IMR-90 (cell line): Measurements from ENCODE around the gene RRP9. TPM values are rescaled to one million over a fixed set of nuclear protein-coding genes. Genes with fewer than 3 reads are reported as not detected.
"Not testable (repeated sequence)": the region's sequence is repeated elsewhere in the genome, so short reads cannot be mapped to it uniquely, and the experiment has no call there.

ENCODE experiments used
- ATAC-seq: fragments of 200-7000 bp; cut with Tn5 transposase; 2 replicates; pipeline ENCODE4 v1.9.1; 2020; ENCODE audit warnings: low read depth, mild to moderate bottlenecking, moderate library complexity
- BruUV-seq: library from RNA; stranded (reverse); fragments of 400-500 nt; replicated peaks from 2 replicates; lab custom pipeline; 2021; lab: Mats Ljungman, UMichigan
- CTCF ChIA-PET: fragments of 300-600 bp; formaldehyde crosslinking; extraction: SDS; loops from one replicate; lab custom pipeline; 2021; ENCODE audit warnings: antibody characterized with exemption; lab: Yijun Ruan, JAX
- POLR2A ChIA-PET: fragments of 300-600 bp; sonication (Branson Sonifier 250); formaldehyde crosslinking; loops from one replicate; lab custom pipeline; 2022; ENCODE audit warnings: antibody characterized with exemption; ENCODE audit not compliant: unreplicated experiment; lab: Charles Lee
- DNase-seq: peaks from one replicate; pipeline ENCODE4 v3.0.0; 2013
- H2AFZ ChIP-seq: replicated peaks from 2 replicates; pipeline ENCODE3; 2013; ENCODE audit warnings: low read length, mild to moderate bottlenecking; ENCODE audit not compliant: poor library complexity
- H2AK5ac ChIP-seq: 2 replicates; pipeline ENCODE4 v1.6.1; 2013; ENCODE audit warnings: low read depth, low read length, inconsistent platforms
- H2AK9ac ChIP-seq: replicated peaks from 2 replicates; pipeline ENCODE3; 2013; ENCODE audit warnings: mild to moderate bottlenecking, low read depth, low read length, moderate library complexity; ENCODE audit not compliant: poor library complexity
- H2BK120ac ChIP-seq: 2 replicates; pipeline ENCODE4 v1.6.1; 2013; ENCODE audit warnings: low read depth, low read length, inconsistent platforms
- H2BK15ac ChIP-seq: 3 replicates; pipeline ENCODE4 v1.6.1; 2013; ENCODE audit warnings: low read depth, low read length, inconsistent platforms
- H2BK20ac ChIP-seq: 2 replicates; pipeline ENCODE4 v1.6.1; 2013; ENCODE audit warnings: low read depth, mild to moderate bottlenecking, inconsistent platforms, low read length, moderate library complexity
- H2BK5ac ChIP-seq: 2 replicates; pipeline ENCODE4 v1.6.1; 2013; ENCODE audit warnings: mild to moderate bottlenecking, low read depth, low read length, inconsistent platforms; ENCODE audit not compliant: poor library complexity, severe bottlenecking
- H3K14ac ChIP-seq: replicated peaks from 2 replicates; pipeline ENCODE4 v1.6.1; 2013; ENCODE audit warnings: low read depth, low read length, inconsistent platforms
- H3K18ac ChIP-seq: 2 replicates; pipeline ENCODE4 v1.6.1; 2013; ENCODE audit warnings: low read depth, low read length, control low read depth
- H3K23ac ChIP-seq: 2 replicates; pipeline ENCODE4 v1.6.1; 2013; ENCODE audit warnings: low read depth, low read length, inconsistent platforms
- H3K27ac ChIP-seq: 2 replicates; pipeline ENCODE4 v1.5.1; 2013; ENCODE audit warnings: mild to moderate bottlenecking, control low read depth, low read length; ENCODE audit not compliant: insufficient read depth
- H3K27me3 ChIP-seq: 2 replicates; pipeline ENCODE4 v1.6.1; 2013; ENCODE audit warnings: low read length; ENCODE audit not compliant: control insufficient read depth, insufficient read depth
- H3K36me3 ChIP-seq: 2 replicates; pipeline ENCODE4 v1.6.1; 2013; ENCODE audit warnings: low read length, mixed read lengths; ENCODE audit not compliant: control insufficient read depth, insufficient read depth
- H3K4ac ChIP-seq: 2 replicates; pipeline ENCODE4 v1.6.1; 2013; ENCODE audit warnings: low read depth, low read length, inconsistent platforms
- H3K4me1 ChIP-seq: 2 replicates; pipeline ENCODE4 v1.6.1; 2013; ENCODE audit warnings: low read length, mixed read lengths; ENCODE audit not compliant: control insufficient read depth, insufficient read depth
- H3K4me2 ChIP-seq: 2 replicates; pipeline ENCODE4 v1.6.1; 2013; ENCODE audit warnings: low read depth, mild to moderate bottlenecking, control low read depth, low read length, moderate library complexity
- H3K4me3 ChIP-seq: 2 replicates; pipeline ENCODE4 v1.5.1; 2013; ENCODE audit warnings: low read depth, mild to moderate bottlenecking, control low read depth, low read length, moderate library complexity; ENCODE audit not compliant: insufficient read depth
- H3K56ac ChIP-seq: 2 replicates; pipeline ENCODE4 v1.6.1; 2013; ENCODE audit warnings: low read length, inconsistent platforms; ENCODE audit not compliant: insufficient read depth; ENCODE audit errors: extremely low read depth
- H3K79me1 ChIP-seq, 2 experiments: 2 replicates each; pipeline ENCODE4 v1.6.1; 2013; ENCODE audit warnings: low read length in 2 of 2, inconsistent platforms in 1 of 2, low read depth in 1 of 2
- H3K9ac ChIP-seq: 2 replicates; pipeline ENCODE4 v1.6.1; 2013; ENCODE audit warnings: low read depth, low read length, control low read depth
- H3K9me1 ChIP-seq: 2 replicates; pipeline ENCODE4 v1.6.1; 2013; ENCODE audit warnings: low read length, inconsistent platforms; ENCODE audit not compliant: insufficient read depth
- H3K9me3 ChIP-seq: 2 replicates; pipeline ENCODE4 v1.6.1; 2013; ENCODE audit warnings: low read length; ENCODE audit not compliant: control insufficient read depth, insufficient read depth
- H4K20me1 ChIP-seq: 2 replicates; pipeline ENCODE4 v1.6.1; 2013; ENCODE audit warnings: low read length, inconsistent platforms; ENCODE audit not compliant: insufficient read depth
- H4K5ac ChIP-seq: 2 replicates; pipeline ENCODE4 v1.6.1; 2013; ENCODE audit warnings: mild to moderate bottlenecking, low read depth, low read length, control low read depth
- H4K8ac ChIP-seq, 2 experiments: 2 replicates each; pipeline ENCODE4 v1.6.1; 2013; ENCODE audit warnings: low read depth in 2 of 2, low read length in 2 of 2, control low read depth in 1 of 2, inconsistent platforms in 1 of 2
- H4K91ac ChIP-seq: 2 replicates; pipeline ENCODE4 v1.6.1; 2013; ENCODE audit warnings: low read depth, low read length, inconsistent platforms; ENCODE audit not compliant: insufficient read depth
- CEBPB ChIP-seq: IDR thresholded peaks from 2 replicates; pipeline ENCODE4 v1.6.1; 2012; ENCODE audit warnings: low read depth, low read length, improper control_type of control experiment
- WGBS, 2 experiments: methylation state at CpG; one replicate each; pipeline versions ENCODE4 v1.1.5 to v1.1.7; 2013; ENCODE audit warnings: missing lambda C conversion rate in 2 of 2; ENCODE audit not compliant: insufficient read length in 1 of 2; ENCODE audit errors: extremely low coverage in 2 of 2; 5-methylcytosine and 5-hydroxymethylcytosine counted together
- dilution Hi-C: fragments of 300-500 bp; cut with HindIII; formaldehyde crosslinking; loops from one replicate; pipeline ENCODE4 v1.14.3; 2018; ENCODE audit warnings: low sequenced_read_pairs; ENCODE audit not compliant: unreplicated experiment
- in situ Hi-C: fragments of 300-500 bp; cut with MboI; formaldehyde crosslinking; loops from 3 replicates; pipeline ENCODE4 v1.14.3; 2019; ENCODE audit warnings: low sequenced_read_pairs, inconsistent platforms, mixed read lengths
- intact Hi-C: fragments of 100-400 bp; cut with micrococcal nuclease; formaldehyde crosslinking; loops from 2 replicates; pipeline ENCODE4 v1.10.0; 2022
- polyA plus RNA-seq, 3 experiments: library from polyadenylated mRNA; depleted of rRNA; stranded (reverse); fragments of >200 nt; gene quantifications; 2 replicates each; pipeline ENCODE4 v1.2.3, GENCODE V29; 2012; ENCODE audit warnings: low replicate concordance in 1 of 3
- total RNA-seq: library from RNA; depleted of rRNA; stranded (reverse); fragments of >200 nt; gene quantifications from 2 replicates; pipeline ENCODE4 v1.2.3, GENCODE V29; 2012

Gene RRP9
- total and polyA plus RNA-seq, 2 of the 4 experiments (the other 2 are of a cell fraction) = 30.9 to 39.8 TPM

- Histone ChIP-seq H2AK9ac (no peak overlapping the region), H2BK120ac (no peak overlapping the region), H2AFZ (no peak overlapping the region), H3K9ac (no peak overlapping the region), H3K27me3 (no peaks in the 10 kb centered on the region), H3K4ac (no peak overlapping the region), H3K9me3 (no peaks in the 10 kb centered on the region), H3K23ac (no peak overlapping the region), H4K8ac (no peak overlapping the region), H3K18ac (no peak overlapping the region), H3K79me1 (no peaks in the 10 kb centered on the region), H4K5ac (no peak overlapping the region), H4K20me1 (no peaks in the 10 kb centered on the region), H2BK20ac (no peak overlapping the region), H3K4me3 (no peak overlapping the region), H3K14ac (no peak overlapping the region), H2BK15ac (no peak overlapping the region), H3K36me3 (peaks cover 24% of the 10 kb centered on the region), H2AK5ac (no peak overlapping the region), H3K4me2 (no peak overlapping the region), H4K91ac (no peak overlapping the region), H3K9me1 (no peaks in the 10 kb centered on the region), H2BK5ac (no peak overlapping the region), H3K27ac (no peak overlapping the region), H3K56ac (no peak overlapping the region), H3K4me1 (no peaks in the 10 kb centered on the region)
- WGBS, 2 experiments = 100% methylated on average over 1 of the region's 5 CpGs; no CpG with 5 or more reads in 1 of the 2 experiments
- DNase-seq (no peak), ATAC-seq (peak; percentile 56)
- POLR2A ChIA-PET = no interaction called here
- CTCF ChIA-PET = no interaction called here
- intact Hi-C loops (loop anchor here (10.0 kb wide), 1 partner anchor 595 kb away; no protein-coding TSS in a partner anchor), dilution Hi-C loops (no loop called here), in situ Hi-C loops (loop anchor here (25.0 kb wide), 1 partner anchor 542 kb away; the partner anchor contains the start of genes MANF and RBM15B)
- no TSS peak for BruUV-seq
- TF ChIP-seq CEBPB = no peak
Measured at GRCh38 chr3:51929420-51930003, 12.2 kb downstream of the RRP9 start.

GRCh38 chr3:51928981-51929380 is 12.7 kb downstream of the RRP9 start:
- intact Hi-C loops = loop anchor here (10.0 kb wide), 1 partner anchor 594 kb away; no protein-coding TSS in a partner anchor
- in situ Hi-C loops = loop anchor here (25.0 kb wide), 1 partner anchor 542 kb away; the partner anchor contains the start of genes MANF and RBM15B

More at GRCh38 chr3:51928981-51929380, 12.7 kb downstream of the RRP9 start:
- H3K4me1 ChIP-seq, BruUV-seq, H3K9me3 ChIP-seq, H2BK20ac ChIP-seq, H4K8ac ChIP-seq, H3K18ac ChIP-seq, H4K20me1 ChIP-seq, H3K9ac ChIP-seq, H3K4me3 ChIP-seq, H3K23ac ChIP-seq, ATAC-seq, H3K56ac ChIP-seq, H3K4me2 ChIP-seq, H2AK5ac ChIP-seq, dilution Hi-C loops, H3K27ac ChIP-seq, H2BK15ac ChIP-seq, H3K14ac ChIP-seq, H2AK9ac ChIP-seq, H2BK5ac ChIP-seq, H3K27me3 ChIP-seq, H3K79me1 ChIP-seq, DNase-seq, H2BK120ac ChIP-seq, H2AFZ ChIP-seq, H4K91ac ChIP-seq, H4K5ac ChIP-seq, POLR2A ChIA-PET, H3K4ac ChIP-seq, H3K9me1 ChIP-seq, CTCF ChIA-PET: not testable (repeated sequence)
- whole genome bisulfite sequencing, 2 experiments = 67% methylated on average over 1 of the region's 3 CpGs; no CpG with 5 or more reads in 1 of the 2 experiments
- peaks cover 19% of the 10 kb centered on the region for H3K36me3 ChIP-seq
